GM12891 (cell line): Measurements from ENCODE around the gene ATG7.

Experiments used
- POLR2A ChIP-seq: IDR thresholded peaks from 2 replicates; pipeline ENCODE4 v1.6.1; 2011; ENCODE audit warnings: low read depth, low read length, control low read depth
- POLR2AphosphoS5 ChIP-seq: IDR thresholded peaks from 2 replicates; pipeline ENCODE4 v1.6.1; 2011; ENCODE audit warnings: low read depth, low read length, control low read depth
- POU2F2 ChIP-seq: IDR thresholded peaks from 2 replicates; pipeline ENCODE4 v1.6.1; 2011; ENCODE audit warnings: low read depth, mild to moderate bottlenecking, control low read depth, low read length, moderate library complexity
- SPI1 ChIP-seq: IDR thresholded peaks from 2 replicates; pipeline ENCODE4 v1.6.1; 2011; ENCODE audit warnings: low read depth, low read length, control low read depth
- TAF1 ChIP-seq: IDR thresholded peaks from 2 replicates; pipeline ENCODE4 v1.6.1; 2011; ENCODE audit warnings: low read depth, low read length, control low read depth

DNA sequence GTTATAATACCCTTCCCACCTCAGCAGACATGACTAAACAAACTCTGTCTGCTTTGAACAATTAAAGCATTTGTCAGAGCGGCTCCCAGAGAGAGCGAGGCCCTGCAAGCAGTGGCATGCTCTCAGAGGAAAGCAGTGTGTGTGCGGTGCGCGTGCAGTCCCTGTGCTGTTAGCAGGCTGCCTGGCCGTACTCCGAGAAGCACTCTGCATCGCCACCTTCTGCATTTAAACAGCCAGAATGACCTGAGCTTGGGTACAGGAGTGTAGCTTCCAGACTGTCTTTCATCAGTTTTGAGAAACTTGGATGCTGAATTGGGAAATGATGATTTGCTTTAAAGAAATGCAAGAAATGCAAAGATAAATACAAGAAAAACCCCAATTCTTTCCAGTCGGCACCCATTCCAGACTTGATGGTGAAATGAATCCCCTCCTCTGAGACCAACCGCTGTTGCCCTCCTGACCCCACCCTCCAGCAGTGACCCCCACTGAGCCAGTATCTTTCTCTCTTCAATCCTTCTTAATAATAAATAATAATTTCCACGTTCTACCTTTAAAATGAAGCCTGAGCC lies 258.0 kb downstream of the ATG7 start:
- TF ChIP-seq POLR2AphosphoS5, result no peak
- TF ChIP-seq SPI1, result no peak
- TF ChIP-seq POLR2A, result no peak
- no peak for TF ChIP-seq TAF1
- TF ChIP-seq POU2F2, result no peak
